ENCODE results near the gene SLC34A3. TPM values are rescaled to one million over a fixed set of nuclear protein-coding genes. Genes with fewer than 3 reads are reported as not detected.
A peak's percentile ranks its signal among the peaks of the same experiment; 100 is the strongest.

SLC34A3 gene
- total and polyA plus RNA-seq, 3 experiments from 2014 or later = not detected

DNA sequence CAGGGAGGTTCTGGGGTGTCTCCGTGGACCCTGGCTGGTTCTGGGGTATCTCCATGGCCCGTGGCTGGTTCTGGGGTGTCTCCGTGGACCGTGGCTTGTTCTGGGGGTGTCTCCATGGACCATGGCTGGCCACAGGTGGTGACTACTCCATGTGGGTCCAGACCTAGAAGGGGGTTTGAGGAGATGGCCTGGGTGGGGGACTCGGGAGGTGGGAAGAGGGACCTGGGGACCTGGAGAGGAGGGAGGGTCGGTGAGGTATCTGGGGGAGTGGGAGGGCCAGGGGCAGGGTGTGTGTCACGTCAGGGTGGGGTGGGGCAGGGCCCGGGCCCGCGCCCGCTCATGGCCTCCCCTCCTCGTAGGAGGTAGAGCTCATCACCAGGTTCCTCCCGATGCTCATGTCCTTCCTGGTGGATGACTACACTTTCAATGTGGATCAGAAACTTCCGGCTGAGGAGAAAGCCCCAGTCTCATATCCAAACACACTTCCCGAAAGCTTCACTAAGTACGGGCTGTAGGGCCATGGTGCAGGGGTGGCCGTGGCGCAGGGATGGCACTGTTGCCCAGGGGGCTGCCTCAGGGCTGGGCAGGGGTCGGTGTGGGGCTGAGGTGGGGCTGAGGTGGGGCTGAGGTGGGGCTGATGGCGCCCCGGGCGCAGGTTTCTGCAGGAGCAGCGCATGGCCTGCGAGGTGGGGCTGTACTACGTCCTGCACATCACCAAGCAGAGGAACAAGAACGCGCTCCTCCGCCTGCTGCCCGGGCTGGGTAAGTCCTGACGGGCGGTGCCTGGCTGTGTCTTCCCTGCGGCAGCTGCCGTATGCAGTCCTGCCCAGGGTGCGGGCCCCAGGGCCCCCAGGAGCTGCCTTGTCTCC, 36.1 kb downstream of the SLC34A3 start:
- Mint-ChIP-seq H3K27ac (peak overlapping the region in 1 of 8 donors; percentile 42), H3K27me3 (no peaks in the 10 kb centered on the region), H3K9me3 (no peaks in the 10 kb centered on the region), H3K4me3 (no peak overlapping the region), H3K36me3 (peaks cover 5 to 68% (median 14%) of the 10 kb centered on the region in 3 donors), H3K4me1 (peaks cover 6 to 11% (median 11%) of the 10 kb centered on the region in 3 donors)
- ChIA-PET POLR2A (interaction anchor here (0.6 kb wide), 1 partner anchor 19 kb away, joined by 3 read pairs; no protein-coding TSS in a partner anchor), CTCF (no interaction called here)
- Histone ChIP-seq H3K4me1 (ENCODE audit: insufficient read depth, low read length) (peaks cover 9% of the 10 kb centered on the region), H3K4me3 (ENCODE audit: low read length) (no peak overlapping the region), H3K9me3 (ENCODE audit: low read length) (no peaks in the 10 kb centered on the region), H3K27me3 (ENCODE audit: insufficient read depth, low read length, poor library complexity, severe bottlenecking) (no peaks in the 10 kb centered on the region), H3K27ac (ENCODE audit: low read depth, low read length) (no peak overlapping the region), H3K36me3 (ENCODE audit: insufficient read depth, low read length) (peaks cover 4% of the 10 kb centered on the region)
- DNase-seq = no peak

DNA sequence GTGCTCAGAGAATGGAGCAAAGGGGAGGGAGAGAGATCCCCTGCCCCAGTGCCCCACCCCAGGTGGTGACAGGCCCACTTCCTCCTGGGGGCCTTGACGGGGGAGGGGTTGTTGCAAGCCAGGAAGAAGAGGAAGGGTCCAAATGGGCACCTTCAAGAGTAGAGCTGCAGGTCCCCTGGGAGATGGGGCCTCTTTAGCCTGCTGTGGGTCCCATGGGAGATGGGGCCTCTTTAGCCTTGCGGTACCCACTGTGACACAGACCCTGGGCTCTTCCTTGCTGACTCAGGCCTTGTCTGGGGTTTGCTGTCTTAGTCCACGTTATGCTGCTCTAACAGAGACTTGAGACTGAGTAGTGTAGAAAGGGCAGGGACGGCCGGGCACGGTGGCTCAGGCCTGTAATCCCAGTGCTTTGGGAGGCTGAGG, 37.2 kb downstream of the SLC34A3 start:
- Mint-ChIP-seq H3K4me1 (peaks cover 6 to 11% (median 10%) of the 10 kb centered on the region in 3 donors), H3K9me3 (no peaks in the 10 kb centered on the region), H3K36me3 (peaks cover 5 to 65% (median 13%) of the 10 kb centered on the region in 3 donors), H3K27ac (peak overlapping the region in 2 of 8 donors; percentile 25 to 75), H3K4me3 (no peak overlapping the region), H3K27me3 (no peaks in the 10 kb centered on the region)
- no peak for DNase-seq
- Histone ChIP-seq H3K4me1 (ENCODE audit: insufficient read depth, low read length) (peaks cover 14% of the 10 kb centered on the region), H3K36me3 (ENCODE audit: insufficient read depth, low read length) (peaks cover 4% of the 10 kb centered on the region), H3K9me3 (ENCODE audit: low read length) (no peaks in the 10 kb centered on the region), H3K4me3 (ENCODE audit: low read length) (no peak overlapping the region), H3K27ac (ENCODE audit: low read depth, low read length) (peak overlapping the region; percentile 5), H3K27me3 (ENCODE audit: insufficient read depth, low read length, poor library complexity, severe bottlenecking) (no peaks in the 10 kb centered on the region)
- CTCF ChIA-PET = no interaction called here
- POLR2A ChIA-PET = no interaction called here

DNA sequence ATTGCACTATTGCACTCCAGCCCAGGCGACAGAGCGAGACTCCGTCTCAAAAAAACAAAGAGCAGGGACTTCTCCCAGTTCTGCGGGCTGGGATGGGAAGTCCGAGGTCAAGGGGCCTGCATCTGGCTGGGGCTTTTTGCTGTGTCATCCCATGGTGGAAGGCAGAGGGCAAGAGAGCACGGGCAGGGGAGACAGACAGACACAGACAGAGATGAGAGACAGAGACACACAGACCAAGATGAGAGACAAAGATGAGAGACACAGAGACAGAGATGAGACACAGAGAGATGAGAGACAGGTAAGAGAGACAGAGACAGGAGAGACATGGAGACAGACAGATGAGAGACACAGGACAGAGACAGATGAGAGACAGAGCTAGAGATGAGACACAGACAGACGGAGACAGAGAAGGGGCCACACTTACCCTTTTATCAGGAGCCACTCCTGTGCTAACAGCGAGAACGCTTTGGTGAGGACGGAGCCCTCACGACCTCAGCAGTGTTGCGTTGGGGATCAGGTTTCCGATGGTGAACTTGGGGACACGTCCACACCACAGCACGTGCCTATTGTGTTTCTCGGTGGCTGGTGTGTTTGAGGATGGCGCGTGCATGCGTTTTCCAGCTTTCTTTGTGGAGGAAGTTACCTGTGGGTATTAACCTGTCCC, 38.0 kb downstream of the SLC34A3 start:
- Histone ChIP-seq H3K27me3 (ENCODE audit: insufficient read depth, low read length, poor library complexity, severe bottlenecking) (no peaks in the 10 kb centered on the region), H3K36me3 (ENCODE audit: insufficient read depth, low read length) (peaks cover 4% of the 10 kb centered on the region), H3K4me1 (ENCODE audit: insufficient read depth, low read length) (peaks cover 14% of the 10 kb centered on the region), H3K9me3 (ENCODE audit: low read length) (no peaks in the 10 kb centered on the region), H3K4me3 (ENCODE audit: low read length) (no peak overlapping the region), H3K27ac (ENCODE audit: low read depth, low read length) (peak overlapping the region; percentile 5)
- ChIA-PET POLR2A (no interaction called here), CTCF (no interaction called here)
- H3K4me1 Mint-ChIP-seq = peaks cover 6 to 11% (median 10%) of the 10 kb centered on the region in 3 donors
- H3K36me3 Mint-ChIP-seq = peaks cover 5 to 64% (median 15%) of the 10 kb centered on the region in 3 donors
- no peak for DNase-seq
- peak overlapping the region in 1 of 8 donors; percentile 26 for H3K27ac Mint-ChIP-seq
- H3K9me3 Mint-ChIP-seq = no peaks in the 10 kb centered on the region
- H3K27me3 Mint-ChIP-seq = no peaks in the 10 kb centered on the region
- H3K4me3 Mint-ChIP-seq = no peak overlapping the region

DNA sequence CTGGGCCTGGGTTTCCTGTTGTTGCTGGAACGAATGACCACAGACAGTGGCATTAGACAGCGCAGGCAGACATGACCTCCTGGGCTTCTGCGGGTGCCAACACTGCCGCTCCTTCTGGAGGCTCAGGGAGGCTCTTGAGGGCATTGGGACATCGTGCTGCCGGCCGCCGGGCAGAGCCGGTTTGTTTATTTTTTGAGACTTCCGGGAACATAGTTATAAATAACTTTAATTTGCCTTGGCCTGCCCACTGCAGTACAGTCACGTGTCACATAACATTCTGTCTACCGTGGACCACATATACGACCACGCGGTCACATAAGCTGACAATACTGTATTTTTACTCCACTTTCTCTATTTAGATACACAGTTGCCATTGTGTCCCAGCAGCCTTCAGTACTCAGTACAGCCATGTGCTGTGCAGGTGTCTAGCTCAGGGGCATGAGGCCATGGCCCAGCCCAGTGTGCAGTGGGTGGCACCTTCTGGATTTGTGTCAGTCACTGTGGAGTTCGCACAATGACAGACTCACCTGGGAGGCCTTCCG, 38.6 kb downstream of the SLC34A3 start:
- POLR2A ChIA-PET = no interaction called here
- H3K27me3 ChIP-seq (ENCODE audit: insufficient read depth, low read length, poor library complexity, severe bottlenecking) = no peaks in the 10 kb centered on the region
- no peaks in the 10 kb centered on the region for H3K9me3 ChIP-seq (ENCODE audit: low read length)
- H3K9me3 Mint-ChIP-seq = no peaks in the 10 kb centered on the region
- no peak overlapping the region for H3K27ac Mint-ChIP-seq
- H3K27ac ChIP-seq (ENCODE audit: low read depth, low read length) = peak overlapping the region; percentile 5
- peaks cover 14% of the 10 kb centered on the region for H3K4me1 ChIP-seq (ENCODE audit: insufficient read depth, low read length)
- no peak for DNase-seq
- no peaks in the 10 kb centered on the region for H3K27me3 Mint-ChIP-seq
- H3K36me3 Mint-ChIP-seq = peaks cover 5 to 57% (median 15%) of the 10 kb centered on the region in 3 donors
- no peak overlapping the region for H3K4me3 Mint-ChIP-seq
- no peak overlapping the region for H3K4me3 ChIP-seq (ENCODE audit: low read length)
- peaks cover 6 to 11% (median 10%) of the 10 kb centered on the region in 3 donors for H3K4me1 Mint-ChIP-seq
- CTCF ChIA-PET = no interaction called here
- H3K36me3 ChIP-seq (ENCODE audit: insufficient read depth, low read length) = peaks cover 4% of the 10 kb centered on the region

DNA sequence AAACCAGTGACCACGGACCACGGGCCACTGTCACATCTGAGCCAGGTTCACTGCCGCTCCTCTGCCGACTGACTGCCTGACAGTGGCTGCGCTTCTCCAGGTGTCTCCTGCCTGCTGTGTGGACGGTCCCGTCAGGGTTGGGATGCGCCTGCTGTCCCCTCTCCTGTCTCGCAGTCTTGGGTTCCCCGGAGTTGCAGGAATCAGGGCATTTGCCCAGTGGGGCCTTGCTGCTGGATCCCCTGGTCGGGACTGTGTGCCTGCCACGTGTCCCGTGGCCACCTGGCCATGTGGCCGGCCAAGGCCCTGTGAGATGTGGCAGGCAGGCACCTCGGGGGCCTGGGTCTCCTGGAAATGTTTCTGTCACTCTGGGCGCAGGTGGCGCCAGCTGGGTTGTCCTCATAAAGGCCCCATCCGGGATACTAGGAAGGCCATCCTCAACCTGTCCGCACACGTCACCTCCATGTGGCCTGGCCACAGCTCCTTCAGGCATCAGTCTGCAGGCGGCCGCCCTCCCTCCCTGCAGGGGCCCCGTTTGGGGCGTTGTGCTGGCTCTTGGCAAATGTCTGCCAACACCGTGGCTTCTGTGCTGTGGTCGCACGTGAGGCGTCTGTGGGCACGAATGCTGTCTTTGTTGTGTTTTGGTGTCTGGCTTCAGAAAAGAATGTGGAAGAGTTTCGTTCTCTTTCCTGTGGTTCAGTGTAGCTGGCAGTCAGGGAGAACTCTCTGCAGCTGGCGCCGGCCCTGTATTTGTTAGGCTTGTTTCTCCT, 40.4 kb downstream of the SLC34A3 start:
- H3K27ac ChIP-seq (ENCODE audit: low read depth, low read length) = no peak overlapping the region
- peaks cover 3% of the 10 kb centered on the region for H3K36me3 ChIP-seq (ENCODE audit: insufficient read depth, low read length)
- peaks cover 6 to 18% (median 10%) of the 10 kb centered on the region in 3 donors for H3K4me1 Mint-ChIP-seq
- H3K27me3 Mint-ChIP-seq = peaks cover 4 to 5% of the 10 kb centered on the region in 2 donors
- peak overlapping the region in 3 of 8 donors; percentile 6 to 75 (median 43) for H3K27ac Mint-ChIP-seq
- no peaks in the 10 kb centered on the region for H3K27me3 ChIP-seq (ENCODE audit: insufficient read depth, low read length, poor library complexity, severe bottlenecking)
- no peaks in the 10 kb centered on the region for H3K9me3 Mint-ChIP-seq
- ChIA-PET POLR2A (no interaction called here), CTCF (interaction anchor here (1.4 kb wide), 1 partner anchor 35 kb away, joined by 3 read pairs; no protein-coding TSS in a partner anchor)
- H3K4me3 Mint-ChIP-seq = peak overlapping the region in 2 of 7 donors; percentile 20 to 32
- H3K4me3 ChIP-seq (ENCODE audit: low read length) = no peak overlapping the region
- H3K36me3 Mint-ChIP-seq = peaks cover 5 to 46% (median 14%) of the 10 kb centered on the region in 3 donors
- H3K4me1 ChIP-seq (ENCODE audit: insufficient read depth, low read length) = peaks cover 14% of the 10 kb centered on the region
- no peaks in the 10 kb centered on the region for H3K9me3 ChIP-seq (ENCODE audit: low read length)
- DNase-seq = peak in 2 of 5 donors; percentile 24 to 71

DNA sequence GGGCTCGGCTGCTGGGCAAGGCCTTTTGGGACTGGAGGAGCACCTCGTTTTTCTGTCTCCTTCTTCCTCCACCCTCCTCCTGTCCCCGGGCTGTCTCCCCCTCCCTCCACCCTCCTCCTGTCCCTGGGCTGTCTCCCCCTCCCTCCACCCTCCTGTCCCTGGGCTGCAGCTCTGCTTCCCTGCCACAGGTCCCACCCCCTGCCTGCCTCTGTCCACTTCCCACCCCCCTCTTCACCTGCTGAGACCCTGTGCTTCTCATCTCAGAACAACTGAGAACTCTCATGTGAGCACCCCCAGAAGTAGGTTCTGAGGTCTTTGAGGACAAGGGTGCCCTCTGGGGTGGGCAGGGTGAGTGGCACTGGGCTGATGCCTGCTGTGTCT, 41.0 kb downstream of the SLC34A3 start:
- ChIA-PET POLR2A (no interaction called here), CTCF (interaction anchor here (1.4 kb wide), 1 partner anchor 35 kb away, joined by 3 read pairs; no protein-coding TSS in a partner anchor)
- peak overlapping the region in 2 of 8 donors; percentile 6 to 43 for H3K27ac Mint-ChIP-seq
- no peaks in the 10 kb centered on the region for H3K36me3 ChIP-seq (ENCODE audit: insufficient read depth, low read length)
- no peaks in the 10 kb centered on the region for H3K27me3 ChIP-seq (ENCODE audit: insufficient read depth, low read length, poor library complexity, severe bottlenecking)
- no peaks in the 10 kb centered on the region for H3K9me3 Mint-ChIP-seq
- DNase-seq = no peak
- no peak overlapping the region for H3K27ac ChIP-seq (ENCODE audit: low read depth, low read length)
- H3K4me1 ChIP-seq (ENCODE audit: insufficient read depth, low read length) = peaks cover 14% of the 10 kb centered on the region
- peaks cover 5 to 42% (median 14%) of the 10 kb centered on the region in 3 donors for H3K36me3 Mint-ChIP-seq
- peaks cover 4 to 5% of the 10 kb centered on the region in 2 donors for H3K27me3 Mint-ChIP-seq
- peak overlapping the region in 2 of 7 donors; percentile 32 to 70 for H3K4me3 Mint-ChIP-seq
- H3K4me3 ChIP-seq (ENCODE audit: low read length) = no peak overlapping the region
- peaks cover 6 to 21% (median 10%) of the 10 kb centered on the region in 3 donors for H3K4me1 Mint-ChIP-seq
- H3K9me3 ChIP-seq (ENCODE audit: low read length) = no peaks in the 10 kb centered on the region

DNA sequence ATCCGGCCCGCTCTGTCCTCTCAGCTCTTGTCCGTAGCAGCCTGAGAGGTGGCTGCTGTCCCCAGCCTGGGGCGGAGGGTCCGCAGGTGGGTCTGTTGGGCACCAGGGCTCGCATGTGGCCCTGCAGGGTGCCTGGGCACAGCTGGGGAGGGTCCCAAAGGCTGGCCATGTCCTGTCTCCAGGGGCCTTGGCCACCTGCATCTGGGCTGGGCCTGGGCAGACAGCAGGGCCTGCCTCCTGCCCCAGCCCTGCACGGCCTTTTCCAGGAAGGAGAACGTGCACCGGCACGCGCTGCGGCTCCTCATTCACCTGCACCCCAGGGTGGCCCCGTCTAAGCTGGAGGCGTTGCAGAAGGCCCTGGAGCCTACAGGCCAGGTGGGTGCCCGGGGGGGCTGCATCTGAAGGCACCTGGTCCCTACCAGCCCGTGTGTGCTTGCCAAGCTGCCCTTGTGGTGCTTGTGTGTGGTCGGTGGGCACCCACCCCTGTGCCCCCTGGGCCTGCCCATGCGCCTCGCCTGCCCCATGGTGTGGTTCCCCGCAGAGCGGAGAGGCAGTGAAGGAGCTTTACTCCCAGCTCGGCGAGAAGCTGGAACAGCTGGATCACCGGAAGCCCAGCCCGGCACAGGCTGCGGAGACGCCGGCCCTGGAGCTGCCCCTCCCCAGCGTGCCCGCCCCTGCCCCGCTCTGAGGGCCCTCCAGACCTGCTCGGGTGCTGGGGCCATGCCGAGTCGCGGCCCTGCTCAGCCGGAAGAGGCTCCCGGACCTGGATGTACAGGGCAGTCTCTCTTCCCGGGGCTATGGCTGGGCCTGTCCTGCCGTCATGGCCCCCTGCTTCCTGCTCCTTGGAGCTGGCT, 41.8 kb downstream of the SLC34A3 start:
- DNase-seq = no peak
- peaks cover 5% of the 10 kb centered on the region in 2 donors for H3K27me3 Mint-ChIP-seq
- Histone ChIP-seq H3K4me1 (ENCODE audit: insufficient read depth, low read length) (peaks cover 19% of the 10 kb centered on the region), H3K9me3 (ENCODE audit: low read length) (no peaks in the 10 kb centered on the region), H3K27ac (ENCODE audit: low read depth, low read length) (no peak overlapping the region), H3K27me3 (ENCODE audit: insufficient read depth, low read length, poor library complexity, severe bottlenecking) (no peaks in the 10 kb centered on the region), H3K36me3 (ENCODE audit: insufficient read depth, low read length) (no peaks in the 10 kb centered on the region), H3K4me3 (ENCODE audit: low read length) (no peak overlapping the region)
- H3K4me1 Mint-ChIP-seq = peaks cover 8 to 29% (median 10%) of the 10 kb centered on the region in 3 donors
- ChIA-PET CTCF (interaction anchor here (1.4 kb wide), 1 partner anchor 36 kb away, joined by 3 read pairs; no protein-coding TSS in a partner anchor), POLR2A (no interaction called here)
- H3K9me3 Mint-ChIP-seq = no peaks in the 10 kb centered on the region
- H3K27ac Mint-ChIP-seq = peak overlapping the region in 1 of 8 donors; percentile 46
- H3K36me3 Mint-ChIP-seq = peaks cover 5 to 36% (median 14%) of the 10 kb centered on the region in 3 donors
- H3K4me3 Mint-ChIP-seq = no peak overlapping the region
